K562 (cell line): ENCODE results near the gene TOMT. TPM values are rescaled to one million over a fixed set of nuclear protein-coding genes. Genes with fewer than 3 reads are reported as not detected.

ENCODE experiments used
- ATAC-seq: fragments of 200-7000 bp; cut with Tn5 transposase; 3 replicates; pipeline ENCODE4 v1.9.1; 2020; ENCODE audit warnings: moderate library complexity
- BruUV-seq: library from RNA; stranded (reverse); fragments of 400-500 nt; replicated peaks from 2 replicates; lab custom pipeline; 2021; lab: Mats Ljungman, UMichigan
- CTCF ChIA-PET: fragments of 300-600 bp; formaldehyde crosslinking; extraction: SDS; loops from one replicate; lab custom pipeline; 2021; ENCODE audit warnings: low intra/inter-chr PET ratio; lab: Yijun Ruan, JAX
- POLR2A ChIA-PET: fragments of 300-600, 350-650 bp; sonication (Branson Sonifier 250); formaldehyde crosslinking; extraction: SDS; loops from one replicate; lab custom pipeline; 2021; ENCODE audit warnings: antibody characterized with exemption, inconsistent platforms; lab: Yijun Ruan, JAX
- DNase-seq, 4 experiments: peaks; one replicate each; pipeline versions ENCODE4 v3.0.0 to v3.0.0-alpha.2; 2011 to 2018; ENCODE audit warnings: low spot score in 3 of 4, mixed read lengths in 3 of 4; ENCODE audit errors: extremely low read depth in 1 of 4
- FAIRE-seq: peaks from 2 replicates; lab custom pipeline; 2011; peaks lifted over from hg19 to GRCh38; lab: Jason Lieb, UNC
- H2AFZ ChIP-seq: 2 replicates; pipeline ENCODE4 v1.6.0; 2011; ENCODE audit warnings: low read depth, low read length, control low read depth, inconsistent platforms
- H3K27ac ChIP-seq: fragments of 200-600 bp; 3 replicates; pipeline ENCODE4 v1.8.0; 2011; ENCODE audit warnings: low read depth, mild to moderate bottlenecking, control low read depth, inconsistent platforms, low read length, moderate library complexity, mixed read lengths; ENCODE audit errors: extremely low read depth
- H3K27me3 ChIP-seq, 2 experiments: fragments of 300-600 bp in 1 of 2; 2 replicates in 1 of 2; 3 replicates in 1 of 2; pipeline versions ENCODE4 v1.6.0 to v1.8.0; 2011; ENCODE audit warnings: inconsistent platforms in 2 of 2, low read length in 2 of 2, mild to moderate bottlenecking in 1 of 2, mixed read lengths in 1 of 2, moderate library complexity in 1 of 2; ENCODE audit not compliant: control insufficient read depth in 2 of 2, insufficient read depth in 2 of 2
- H3K36me3 ChIP-seq: fragments of 300-600 bp; 3 replicates; pipeline ENCODE4 v1.8.0; 2011; ENCODE audit warnings: mild to moderate bottlenecking, low read length, inconsistent platforms; ENCODE audit not compliant: control insufficient read depth, insufficient read depth
- H3K4me1 ChIP-seq, 2 experiments: fragments of 200-600 bp in 1 of 2; replicated peaks in 1 of 2; 2 replicates in 1 of 2; 3 replicates in 1 of 2; pipeline versions ENCODE4 v1.5.1 to v1.8.0; 2011; ENCODE audit warnings: inconsistent platforms in 2 of 2, low read length in 2 of 2, mild to moderate bottlenecking in 1 of 2, mixed read lengths in 1 of 2, moderate library complexity in 1 of 2; ENCODE audit not compliant: control insufficient read depth in 2 of 2, insufficient read depth in 2 of 2
- H3K4me2 ChIP-seq: 2 replicates; pipeline ENCODE4 v1.6.1; 2011; ENCODE audit warnings: low read length, control low read depth, inconsistent platforms, mixed read lengths; ENCODE audit not compliant: insufficient read depth
- H3K4me3 ChIP-seq: fragments of 200-600 bp; sonication (generic), shearing (Covaris generic); 2 replicates; pipeline ENCODE4 v1.5.1; 2016; ENCODE audit warnings: control low read depth, inconsistent platforms
- H3K79me2 ChIP-seq: fragments of 200-600 bp; 3 replicates; pipeline ENCODE4 v1.8.0; 2011; ENCODE audit warnings: low read length, inconsistent platforms; ENCODE audit not compliant: control insufficient read depth, insufficient read depth
- H3K9ac ChIP-seq, 2 experiments: 2 replicates each; pipeline versions ENCODE4 v1.6.0 to v1.6.1; 2011; ENCODE audit warnings: low read depth in 2 of 2, low read length in 2 of 2, control low read depth in 1 of 2, inconsistent platforms in 1 of 2, mild to moderate bottlenecking in 1 of 2, mixed read lengths in 1 of 2; ENCODE audit not compliant: insufficient read depth in 1 of 2
- H3K9me1 ChIP-seq: one replicate; pipeline ENCODE4 v1.6.0; 2011; ENCODE audit warnings: inconsistent platforms, mild to moderate bottlenecking, low read length, moderate library complexity; ENCODE audit not compliant: control insufficient read depth, insufficient read depth
- H3K9me3 ChIP-seq: replicated peaks from 2 replicates; pipeline ENCODE4 v1.5.1; 2011; ENCODE audit warnings: low read depth, low read length, inconsistent platforms; ENCODE audit not compliant: control insufficient read depth, insufficient read depth
- H4K20me1 ChIP-seq: replicated peaks from 2 replicates; pipeline ENCODE4 v1.6.1; 2011; ENCODE audit warnings: low read length, inconsistent platforms, mixed read lengths; ENCODE audit not compliant: control insufficient read depth, insufficient read depth
- GATAD2A ChIP-seq: fragments of 450-650 bp; IDR thresholded peaks from 2 replicates; pipeline ENCODE4 v1.6.1; 2017
- KLF13 ChIP-seq: fragments of 450-650 bp; IDR thresholded peaks from 2 replicates; pipeline ENCODE4 v1.6.1; 2016; ENCODE audit warnings: missing genetic modification characterization, low read depth, mild to moderate bottlenecking, missing compliant biosample characterization, moderate library complexity, borderline replicate concordance
- MEF2A ChIP-seq: IDR thresholded peaks from 2 replicates; pipeline ENCODE4 v1.6.1; 2011; ENCODE audit warnings: low read depth, mild to moderate bottlenecking, low read length, moderate library complexity; ENCODE audit not compliant: control insufficient read depth
- NFIC ChIP-seq: fragments of 450-650 bp; IDR thresholded peaks from 2 replicates; pipeline ENCODE4 v1.6.1; 2017; ENCODE audit warnings: mild to moderate bottlenecking, inconsistent platforms
- NKRF ChIP-seq: fragments of 450-650 bp; IDR thresholded peaks from 2 replicates; pipeline ENCODE4 v1.6.1; 2016; ENCODE audit warnings: borderline replicate concordance
- RBM25 ChIP-seq: fragments of 200-400 bp; formaldehyde crosslinking; IDR thresholded peaks from 2 replicates; pipeline ENCODE4 v1.6.1; 2018; ENCODE audit warnings: low read length, low read depth, moderate library complexity; ENCODE audit not compliant: severe bottlenecking
- THAP7 ChIP-seq: fragments of 250-450 bp; sonication (Bioruptor Pico); IDR thresholded peaks from 2 replicates; pipeline ENCODE4 v1.5.0; 2021
- ZBTB1 ChIP-seq: sonication (generic); formaldehyde crosslinking; IDR thresholded peaks from 2 replicates; pipeline ENCODE4 v1.8.1; 2023; ENCODE audit warnings: missing genetic modification reagents, low read depth, mild to moderate bottlenecking, borderline replicate concordance
- WGBS: fragments of 100-300 bp; shearing (Covaris generic); methylation state at CpG from one replicate; pipeline ENCODE4 v1.1.6; 2016; ENCODE audit warnings: low coverage, mixed read lengths; ENCODE audit not compliant: insufficient coverage; ENCODE audit errors: missing lambda C conversion rate; 5-methylcytosine and 5-hydroxymethylcytosine counted together
- in situ Hi-C: fragments of 300-500 bp; cut with MboI; formaldehyde crosslinking; loops from 4 replicates; pipeline ENCODE4 v1.15.0; 2018; ENCODE audit warnings: inconsistent platforms, mixed read lengths
- intact Hi-C: fragments of 100-400 bp; cut with micrococcal nuclease; formaldehyde crosslinking; loops from 2 replicates; pipeline ENCODE4 v1.14.2; 2022
- polyA plus RNA-seq, 8 experiments: library from polyadenylated mRNA; depleted of rRNA in 4 of 8; stranded (reverse) in 5 of 8; unstranded in 3 of 8; fragments of >200 nt; fragmentation: Nextera tagmentation in 2 of 8; fragmentation: Illumina TruSeq in 1 of 8; extraction: Ambion mirVana in 2 of 8; extraction: Trizol in 1 of 8; gene quantifications; 2 replicates each; pipeline versions ENCODE4 v1.2.1 to v1.2.3, GENCODE V29; 2011 to 2014; ENCODE audit warnings: inconsistent platforms in 1 of 8, missing spikeins in 1 of 8
- total RNA-seq, 7 experiments: library from RNA; depleted of rRNA in 6 of 7; stranded (reverse); fragments of >200 nt in 6 of 7; fragmentation: Illumina TruSeq in 2 of 7; extraction: Trizol in 2 of 7; gene quantifications; 2 replicates each; pipeline versions ENCODE4 v1.2.1 to v1.2.3, GENCODE V29; 2011 to 2021; ENCODE audit warnings: low replicate concordance in 1 of 7

TOMT gene
- total and polyA plus RNA-seq, 9 of the 15 experiments (the other 6 are each of a cell fraction or from before 2014, with no cell fraction given), result not detected

GRCh38 chr11:72120930-72121329 lies 15.2 kb downstream of the TOMT start:
- ATAC-seq, result no peak
- Histone ChIP-seq H3K79me2 (no peaks in the 10 kb centered on the region), H3K9ac (peak overlapping the region in 1 of 2 experiments; percentile 38; a peak in 1 of 4 replicates), H3K9me1 (no peaks in the 10 kb centered on the region), H2AFZ (peak overlapping the region; percentile 17; the same call in 1 of the 2 replicates), H3K9me3 (no peaks in the 10 kb centered on the region), H4K20me1 (no peaks in the 10 kb centered on the region), H3K36me3 (no peaks in the 10 kb centered on the region), H3K4me3 (no peak overlapping the region), H3K27me3 (no peaks in the 10 kb centered on the region), H3K4me2 (no peak overlapping the region), H3K4me1 (peaks cover 31 to 40% of the 10 kb centered on the region in 2 experiments), H3K27ac (no peak overlapping the region)
- FAIRE-seq, result no peak
- in situ Hi-C loops (no loop called here), intact Hi-C loops (no loop called here)
- BruUV-seq, result no TSS peak
- no peak for DNase-seq
- peak; percentile 59 for TF ChIP-seq RBM25
- no peak for TF ChIP-seq KLF13 (tag)
- TF ChIP-seq ZBTB1 (CRISPR knock-in tag), result no peak
- no peak for TF ChIP-seq GATAD2A
- no peak for TF ChIP-seq NFIC
- TF ChIP-seq THAP7, result no peak
- TF ChIP-seq MEF2A, result no peak
- no peak for TF ChIP-seq NKRF
- POLR2A ChIA-PET, result interaction anchor here (0.6 to 1.5 kb wide), 2 partner anchors 9 to 1638 kb away, joined by 3 to 5 read pairs; partner anchors contain the start of gene ANAPC15
- CTCF ChIA-PET, result no interaction called here
- WGBS, result 49% methylated on average over 2 of the region's 2 CpGs
